ENCODE data around the gene GPR132. TPM values are rescaled to one million over a fixed set of nuclear protein-coding genes. Genes with fewer than 3 reads are reported as not detected.

GPR132 gene
- total and polyA plus RNA-seq, 11 donors = 0.27 to 5.3 (median 0.75) TPM

DNA sequence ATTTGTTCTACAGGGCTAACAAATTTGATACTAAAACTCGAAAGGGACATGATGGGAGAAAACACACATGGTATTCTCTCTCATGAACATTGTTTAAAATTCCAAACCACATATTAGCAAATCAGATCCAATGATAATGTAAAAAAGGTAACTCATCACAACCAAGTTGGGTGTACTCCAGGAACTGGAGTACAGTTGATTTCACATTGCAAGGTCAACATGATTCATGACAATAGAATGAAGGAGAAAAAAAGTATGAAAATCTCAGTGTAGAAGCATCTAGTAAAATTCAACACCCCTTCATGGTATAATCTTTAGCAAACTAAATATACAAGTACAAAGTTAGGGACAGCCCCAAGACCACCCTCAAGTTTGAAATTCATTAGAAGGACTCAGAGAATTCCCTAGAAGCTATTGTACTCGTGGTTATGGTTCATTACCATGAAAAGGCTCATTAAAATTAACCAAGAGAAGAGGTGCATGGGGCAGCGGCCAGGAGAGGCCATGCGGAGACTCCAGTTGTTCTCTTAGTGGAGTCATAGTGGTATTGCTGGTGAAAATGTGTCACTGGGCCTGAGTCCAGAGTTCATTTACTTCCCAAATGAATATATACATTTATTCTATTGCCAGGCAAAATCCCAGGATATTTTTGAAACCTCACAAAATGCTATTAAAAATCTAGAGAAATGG, 41.3 kb downstream of the GPR132 start:
- TF ChIP-seq, protein P1, sequence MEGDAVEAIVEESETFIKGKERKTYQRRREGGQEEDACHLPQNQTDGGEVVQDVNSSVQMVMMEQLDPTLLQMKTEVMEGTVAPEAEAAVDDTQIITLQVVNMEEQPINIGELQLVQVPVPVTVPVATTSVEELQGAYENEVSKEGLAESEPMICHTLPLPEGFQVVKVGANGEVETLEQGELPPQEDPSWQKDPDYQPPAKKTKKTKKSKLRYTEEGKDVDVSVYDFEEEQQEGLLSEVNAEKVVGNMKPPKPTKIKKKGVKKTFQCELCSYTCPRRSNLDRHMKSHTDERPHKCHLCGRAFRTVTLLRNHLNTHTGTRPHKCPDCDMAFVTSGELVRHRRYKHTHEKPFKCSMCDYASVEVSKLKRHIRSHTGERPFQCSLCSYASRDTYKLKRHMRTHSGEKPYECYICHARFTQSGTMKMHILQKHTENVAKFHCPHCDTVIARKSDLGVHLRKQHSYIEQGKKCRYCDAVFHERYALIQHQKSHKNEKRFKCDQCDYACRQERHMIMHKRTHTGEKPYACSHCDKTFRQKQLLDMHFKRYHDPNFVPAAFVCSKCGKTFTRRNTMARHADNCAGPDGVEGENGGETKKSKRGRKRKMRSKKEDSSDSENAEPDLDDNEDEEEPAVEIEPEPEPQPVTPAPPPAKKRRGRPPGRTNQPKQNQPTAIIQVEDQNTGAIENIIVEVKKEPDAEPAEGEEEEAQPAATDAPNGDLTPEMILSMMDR (IDR thresholded peaks at IDR 0.05) = no peak
- no peak for TF ChIP-seq POLR2A (IDR thresholded peaks at IDR 0.05)
- peak overlapping the region in 1 of 12 donors; percentile 84 for H3K27ac ChIP-seq

DNA sequence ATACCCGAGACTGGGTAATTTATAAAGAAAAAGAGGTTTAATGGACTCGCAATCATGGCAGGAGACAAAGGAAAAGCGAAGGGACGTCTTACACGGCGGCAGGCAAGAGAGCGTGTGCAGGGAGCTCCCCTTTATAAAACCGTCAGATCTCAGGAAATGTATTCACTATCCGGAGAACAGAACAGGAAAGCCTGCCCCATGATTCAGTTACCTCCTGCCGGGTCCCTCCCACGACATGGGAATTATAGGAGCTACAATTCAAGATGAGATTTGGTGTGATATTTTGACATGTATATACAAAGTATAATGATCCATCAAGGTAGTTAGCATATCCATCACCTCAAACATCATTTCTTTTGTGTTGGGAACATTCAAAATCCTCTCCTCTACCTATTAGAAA, 42.1 kb downstream of the GPR132 start:
- whole genome bisulfite sequencing, 4 donors = 62 to 71% (median 65%) methylated on average over 11 of the region's 11 CpGs
- H3K4me1 ChIP-seq = peaks cover 0 to 76% (median 20%) of the 10 kb centered on the region in 12 donors
- ATAC-seq = no peak

More for the DNA sequence above, 41.3 kb downstream of the GPR132 start:
- Histone ChIP-seq H3K27me3 (no peaks in the 10 kb centered on the region), H3K9me3 (no peaks in the 10 kb centered on the region), H3K4me3 (no peak overlapping the region), H3K36me3 (no peaks in the 10 kb centered on the region), H3K4me1 (peaks cover 0 to 70% (median 19%) of the 10 kb centered on the region in 12 donors)
- WGBS, 4 donors = 74 to 83% (median 78%) methylated on average over 4 of the region's 4 CpGs
- DNase-seq (no peak), ATAC-seq (no peak)
- intact Hi-C loops (cut with DNase I) = loop anchor here in 6 of 10 donors (5.0 kb wide), 3 partner anchors 37 to 47 kb away; partner anchors contain the start of genes CLBA1 (in 3 of the 6) and AHNAK2 (in 1 of the 6)

DNA sequence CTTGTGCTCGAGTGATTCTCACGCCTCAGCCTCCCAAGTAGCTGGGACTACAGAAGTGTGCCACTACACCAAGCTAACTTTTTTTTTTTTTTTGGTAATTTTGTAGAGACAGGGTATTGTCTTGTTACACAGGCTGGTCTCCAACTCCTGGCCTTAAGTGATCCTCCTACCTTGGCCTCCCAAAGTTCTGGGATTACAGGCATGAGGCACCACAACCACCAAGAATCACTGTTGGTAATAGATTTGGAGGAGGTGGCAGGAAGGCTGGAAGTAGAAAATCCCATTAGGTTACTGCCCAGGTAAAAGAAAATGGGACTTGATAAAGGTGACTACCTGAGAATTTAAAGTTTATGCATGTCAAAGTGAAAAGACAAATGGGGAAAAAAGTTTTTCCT, 43.0 kb downstream of the GPR132 start:
- ATAC-seq (no peak), DNase-seq (no peak)
- H3K4me1 ChIP-seq = peaks cover 0 to 72% (median 20%) of the 10 kb centered on the region in 12 donors
- H3K4me3 ChIP-seq = peak overlapping the region in 5 of 12 donors; percentile 70 to 92 (median 77)
- intact Hi-C loops (cut with DNase I) = loop anchor here in 6 of 10 donors (5.0 kb wide), 3 partner anchors 35 to 45 kb away; partner anchors contain the start of genes CLBA1 (in 3 of the 6) and AHNAK2 (in 1 of the 6)
- no peaks in the 10 kb centered on the region for H3K36me3 ChIP-seq
- WGBS, 4 donors = 71 to 88% (median 86%) methylated on average over 2 of the region's 2 CpGs
- no peaks in the 10 kb centered on the region for H3K27me3 ChIP-seq
- H3K27ac ChIP-seq = peak overlapping the region in 1 of 12 donors; percentile 91
- H3K9me3 ChIP-seq = no peaks in the 10 kb centered on the region
- TF ChIP-seq, protein P1 (IDR thresholded peaks at IDR 0.05) = no peak

More for the DNA sequence above, 42.1 kb downstream of the GPR132 start:
- Histone ChIP-seq H3K27me3 (no peaks in the 10 kb centered on the region), H3K9me3 (no peaks in the 10 kb centered on the region), H3K27ac (no peak overlapping the region), H3K4me3 (no peak overlapping the region), H3K36me3 (no peaks in the 10 kb centered on the region)
- intact Hi-C loops (cut with DNase I) = loop anchor here in 6 of 10 donors (5.0 kb wide), 3 partner anchors 36 to 46 kb away; partner anchors contain the start of genes CLBA1 (in 3 of the 6) and AHNAK2 (in 1 of the 6)
- no peak for DNase-seq
- no peak for TF ChIP-seq POLR2A (IDR thresholded peaks at IDR 0.05)
- TF ChIP-seq, protein P1 (IDR thresholded peaks at IDR 0.05) = no peak

DNA sequence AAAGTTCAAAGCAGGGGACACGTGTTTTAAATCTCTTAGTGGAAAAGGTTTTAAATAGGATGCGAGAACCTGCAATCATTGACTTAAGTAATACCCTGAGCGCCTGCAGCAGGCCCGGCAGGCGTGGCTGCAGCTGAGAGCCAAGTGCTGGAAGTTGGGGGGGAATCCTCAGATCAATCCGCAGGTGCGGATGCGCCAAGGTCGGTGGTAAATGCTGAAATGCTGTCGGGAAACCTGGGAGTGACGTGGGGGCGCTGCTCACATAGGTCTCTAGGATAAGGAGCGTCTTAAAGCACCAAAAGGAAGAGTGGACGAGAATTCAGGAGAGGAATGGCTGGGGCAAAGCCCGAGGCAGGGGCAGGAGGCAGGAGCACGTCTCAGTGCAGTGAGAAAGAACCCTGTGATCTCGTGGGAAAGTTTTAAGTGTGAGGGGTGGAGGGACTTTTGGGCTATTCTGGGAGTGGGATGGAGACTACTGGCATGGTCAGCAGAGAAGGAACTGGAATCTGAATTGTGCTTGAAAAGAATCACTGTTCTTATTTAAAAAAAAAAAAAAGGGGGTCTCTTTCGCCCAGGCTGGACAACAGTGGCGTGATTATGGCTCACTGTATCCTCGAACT, 43.5 kb downstream of the GPR132 start:
- H3K27ac ChIP-seq = peak overlapping the region in 11 of 12 donors; percentile 59 to 91 (median 79)
- H3K4me3 ChIP-seq = peak overlapping the region; percentile 52 to 93 (median 76)
- ATAC-seq = no peak
- intact Hi-C loops (cut with DNase I) = loop anchor here in 7 of 10 donors (2.0 to 5.0 kb wide), 4 partner anchors 34 to 44 kb away; partner anchors contain the start of genes CLBA1 (in 3 of the 7) and AHNAK2 (in 1 of the 7)
- H3K27me3 ChIP-seq = no peaks in the 10 kb centered on the region
- no peaks in the 10 kb centered on the region for H3K36me3 ChIP-seq
- H3K9me3 ChIP-seq = no peaks in the 10 kb centered on the region
- 9 to 17% (median 12%) methylated on average over 15 to 20 of the region's 20 CpGs for WGBS, 4 donors
- peaks cover 0 to 68% (median 20%) of the 10 kb centered on the region in 12 donors for H3K4me1 ChIP-seq
- TF ChIP-seq, protein P1 (IDR thresholded peaks at IDR 0.05) = no peak
- DNase-seq = peak in 2 of 5 donors; percentile 36 to 50

All from heart left ventricle (tissue), 16 donors.